Adrenal gland (tissue), 12 donors: ENCODE data around the gene STRIT1. TPM values are rescaled to one million over a fixed set of nuclear protein-coding genes. Genes with fewer than 3 reads are reported as not detected.
"Not testable (repeated sequence)": the region's sequence is repeated elsewhere in the genome, so short reads cannot be mapped to it uniquely, and the experiment has no call there.

Source experiments
- DNase-seq, 7 donors: peaks; one replicate each; pipeline ENCODE4 v3.0.0-alpha.2; 2019 to 2020
- H3K27ac ChIP-seq, 5 donors: fragments of 200-600 bp; sonication (generic) in 4 of 5; 1 replicate in 3 of 5; 2 replicates in 2 of 5; pipeline versions ENCODE4 v1.5.1 to v1.8.0; 2016 to 2020; ENCODE audit warnings: mild to moderate bottlenecking in 1 of 5
- H3K27me3 ChIP-seq: fragments of 200-600 bp; 2 replicates; pipeline ENCODE4 v1.8.0; 2021
- H3K36me3 ChIP-seq, 2 donors: fragments of 200-600 bp; replicated peaks in 1 of 2; 1 replicate in 1 of 2; 2 replicates in 1 of 2; pipeline versions ENCODE4 v1.5.1 to v1.8.0; 2018 to 2022
- H3K4me1 ChIP-seq, 2 donors: fragments of 200-600 bp; replicated peaks in 1 of 2; 1 replicate in 1 of 2; 2 replicates in 1 of 2; pipeline versions ENCODE4 v1.5.1 to v1.8.0; 2018 to 2021
- H3K4me3 ChIP-seq, 4 donors: fragments of 200-600 bp; sonication (generic) in 3 of 4; one replicate each; pipeline ENCODE4 v1.5.1; 2016 to 2018
- H3K9me3 ChIP-seq, 3 donors: fragments of 200-600 bp; sonication (generic) in 1 of 3; replicated peaks in 1 of 3; 1 replicate in 2 of 3; 2 replicates in 1 of 3; pipeline versions ENCODE4 v1.5.1 to v1.8.0; 2016 to 2021
- CTCF ChIP-seq, 6 experiments: fragments of 450-650 bp in 4 of 6; fragments of 200-600 bp in 2 of 6; sonication (generic) in 1 of 6; IDR thresholded peaks; 1 replicate in 5 of 6; 2 replicates in 1 of 6; pipeline versions ENCODE4 v1.5.1 to v1.8.0; 2016 to 2021; ENCODE audit warnings: antibody characterized with exemption in 6 of 6, mild to moderate bottlenecking in 2 of 6, moderate library complexity in 1 of 6
- POLR2A ChIP-seq, 2 donors: fragments of 450-650 bp; IDR thresholded peaks; one replicate each; pipeline ENCODE4 v1.6.1; 2017; ENCODE audit warnings: antibody characterized with exemption in 2 of 2, mild to moderate bottlenecking in 2 of 2, moderate library complexity in 1 of 2
- WGBS, 4 donors: extraction: QIAGEN DNeasy Blood & Tissue Kit in 2 of 4; methylation state at CpG; one replicate each; pipeline versions ENCODE4 v1.1.5 to v1.1.7; 2013 to 2017; 5-methylcytosine and 5-hydroxymethylcytosine counted together
- intact Hi-C, 2 donors: fragments of 100-400 bp; cut with DNase I; formaldehyde crosslinking; loops; one replicate each; pipeline versions ENCODE4 v1.14.1 to v1.15.0; 2022 to 2023
- polyA plus RNA-seq, 3 donors: library from polyadenylated mRNA; stranded (reverse); fragments of 200-250 nt in 2 of 3; fragments of 350-450 nt in 1 of 3; fragmentation: Illumina TruSeq in 1 of 3; extraction: RNeasy Lipid Tissue Mini Kit (QIAGEN cat#74804) in 1 of 3; gene quantifications; one replicate each; pipeline ENCODE4 v1.2.3, GENCODE V29; 2013 to 2014
- total RNA-seq, 9 donors: library from RNA; depleted of rRNA in 4 of 9; stranded (reverse); fragments of >200 nt in 4 of 9; fragments of 120-200 nt in 1 of 9; fragmentation: NEBNext Ultra II Directional in 1 of 9; extraction: Animal tissue kit (Norgen Biotek cat#: 25700) in 1 of 9; gene quantifications; one replicate each; pipeline versions ENCODE4 v1.1.0 to v1.2.4, GENCODE V29; 2013 to 2023
- donor health status: healthy with polysubstance abuse.
- donor health status: Bipolar disorder and iron deficiency.
- donor health status: DM: yes; HTN: yes; CAD: no.
- donor health status: DM: no; HTN: no; CAD: no.
- donor health status: DM: no; HTN: no; CAD: no.
- donor health status: DM: yes; HTN: yes; CAD: no.

Gene STRIT1
- total and polyA plus RNA-seq, 12 donors, result 0.30 to 3.4 TPM; not detected in 10

- 87 to 92% (median 91%) methylated on average over 4 of the region's 4 CpGs for WGBS, 4 donors
- TF ChIP-seq POLR2A (IDR thresholded peaks at IDR 0.05) (no peak), CTCF (IDR thresholded peaks at IDR 0.05) (no peak)
- Histone ChIP-seq H3K4me1 (no peaks in the 10 kb centered on the region), H3K9me3 (no peaks in the 10 kb centered on the region), H3K27ac (no peak overlapping the region), H3K4me3 (no peak overlapping the region), H3K27me3 (no peaks in the 10 kb centered on the region), H3K36me3 (no peaks in the 10 kb centered on the region)
- intact Hi-C loops, result no loop called here
- no peak for DNase-seq
Observed at GRCh38 chr3:155285936-155286335, 7.5 kb downstream of the STRIT1 start.

GRCh38 chr3:155283092-155284056, 10.1 kb downstream of the STRIT1 start:
- no peak for DNase-seq
- no peaks in the 10 kb centered on the region for H3K27me3 ChIP-seq
- intact Hi-C loops, result no loop called here
- H3K27ac ChIP-seq, result no peak overlapping the region
- H3K4me1 ChIP-seq, result no peaks in the 10 kb centered on the region
- no peaks in the 10 kb centered on the region for H3K9me3 ChIP-seq
- H3K4me3 ChIP-seq, result no peak overlapping the region
- no peak for TF ChIP-seq POLR2A (IDR thresholded peaks at IDR 0.05)
- H3K36me3 ChIP-seq, result no peaks in the 10 kb centered on the region
- 79 to 85% (median 84%) methylated on average over 8 of the region's 8 CpGs for WGBS, 4 donors

GRCh38 chr3:155282385-155283091, 10.9 kb downstream of the STRIT1 start:
- no peaks in the 10 kb centered on the region for H3K36me3 ChIP-seq
- intact Hi-C loops, result no loop called here
- no peaks in the 10 kb centered on the region for H3K27me3 ChIP-seq
- H3K27ac ChIP-seq, result no peak overlapping the region
- WGBS, 4 donors, result 82 to 85% (median 83%) methylated on average over 6 of the region's 6 CpGs
- no peaks in the 10 kb centered on the region for H3K4me1 ChIP-seq
- DNase-seq, result no peak
- no peaks in the 10 kb centered on the region for H3K9me3 ChIP-seq
- H3K4me3 ChIP-seq, result no peak overlapping the region
- TF ChIP-seq POLR2A (IDR thresholded peaks at IDR 0.05) (no peak), CTCF (IDR thresholded peaks at IDR 0.05) (no peak)

GRCh38 chr3:155281912-155282311, 11.6 kb downstream of the STRIT1 start:
- TF ChIP-seq CTCF (IDR thresholded peaks at IDR 0.05), result no peak
- WGBS, 4 donors, result 84 to 90% (median 86%) methylated on average over 2 of the region's 2 CpGs
- intact Hi-C loops, result no loop called here

GRCh38 chr3:155276089-155276488, 17.4 kb downstream of the STRIT1 start:
- H3K27me3 ChIP-seq, H3K9me3 ChIP-seq, H3K4me1 ChIP-seq, H3K36me3 ChIP-seq, intact Hi-C loops, H3K27ac ChIP-seq, DNase-seq, H3K4me3 ChIP-seq: not testable (repeated sequence)
- 83 to 89% (median 88%) methylated on average over 6 of the region's 6 CpGs for WGBS, 4 donors

More at GRCh38 chr3:155281912-155282311, 11.6 kb downstream of the STRIT1 start:
- DNase-seq, result no peak
- Histone ChIP-seq H3K36me3 (no peaks in the 10 kb centered on the region), H3K27ac (no peak overlapping the region), H3K4me3 (no peak overlapping the region), H3K4me1 (no peaks in the 10 kb centered on the region), H3K9me3 (no peaks in the 10 kb centered on the region), H3K27me3 (no peaks in the 10 kb centered on the region)

- H3K4me1 ChIP-seq, H3K27me3 ChIP-seq, H3K9me3 ChIP-seq, H3K36me3 ChIP-seq, H3K27ac ChIP-seq, intact Hi-C loops, H3K4me3 ChIP-seq, DNase-seq: not testable (repeated sequence)
- 83 to 90% (median 89%) methylated on average over 6 of the region's 6 CpGs for WGBS, 4 donors
Observed at GRCh38 chr3:155275159-155275754, 18.2 kb downstream of the STRIT1 start.

GRCh38 chr3:155274435-155274834, 19.0 kb downstream of the STRIT1 start:
- H3K27me3 ChIP-seq, H3K36me3 ChIP-seq, H3K9me3 ChIP-seq, DNase-seq, intact Hi-C loops, H3K27ac ChIP-seq, H3K4me1 ChIP-seq, H3K4me3 ChIP-seq: not testable (repeated sequence)
- WGBS, 4 donors, result 85 to 94% (median 89%) methylated on average over 4 of the region's 4 CpGs
